ENCODE measurements around the gene PRRC2B. TPM values are rescaled to one million over a fixed set of nuclear protein-coding genes. Genes with fewer than 3 reads are reported as not detected.

The PRRC2B gene
- total and polyA plus RNA-seq, 7 donors: 10.8 to 98.6 (median 65.3) TPM

GRCh38 chr9:131403493-131403773 is 9.5 kb downstream of the PRRC2B start:
- H3K36me3 ChIP-seq: no peaks in the 10 kb centered on the region
- no peaks in the 10 kb centered on the region for H3K27me3 ChIP-seq
- H3K27ac ChIP-seq: peak overlapping the region; percentile 74 to 97 (median 96)
- DNase-seq: no peak
- no peaks in the 10 kb centered on the region for H3K9me3 ChIP-seq
- no peak overlapping the region for H3K4me3 ChIP-seq
- intact Hi-C loops (cut with DNase I): loop anchor here (5.0 kb wide), 1 partner anchor 99 kb away; the partner anchor contains the start of gene POMT1
- WGBS, 2 donors: 85 to 90% methylated on average over 6 of the region's 6 CpGs
- peaks cover 0 to 100% (median 99%) of the 10 kb centered on the region in 4 donors for H3K4me1 ChIP-seq
- TF ChIP-seq POLR2A (IDR thresholded peaks at IDR 0.05): no peak
- TF ChIP-seq POLR2AphosphoS5 (IDR thresholded peaks at IDR 0.05): no peak
- TF ChIP-seq EP300 (IDR thresholded peaks at IDR 0.05): no peak

- no peak for TF ChIP-seq EP300 (IDR thresholded peaks at IDR 0.05)
- TF ChIP-seq POLR2A (IDR thresholded peaks at IDR 0.05): no peak
- TF ChIP-seq CTCF (IDR thresholded peaks at IDR 0.05): no peak
- no peak for TF ChIP-seq POLR2AphosphoS5 (IDR thresholded peaks at IDR 0.05)
Measured at GRCh38 chr9:131404581-131404980, 10.7 kb downstream of the PRRC2B start.

GRCh38 chr9:131404987-131405386 is 11.1 kb downstream of the PRRC2B start:
- intact Hi-C loops (cut with DNase I): loop anchor here (5.0 kb wide), 2 partner anchors 53 to 97 kb away; partner anchors contain the start of gene POMT1

More at GRCh38 chr9:131404581-131404980, 10.7 kb downstream of the PRRC2B start:
- H3K27ac ChIP-seq: peak overlapping the region; percentile 74 to 97 (median 96)
- no peak for DNase-seq
- intact Hi-C loops (cut with DNase I): loop anchor here (5.0 kb wide), 1 partner anchor 98 kb away; the partner anchor contains the start of gene POMT1
- no peak overlapping the region for H3K4me3 ChIP-seq
- 52 to 66% methylated on average over 5 of the region's 5 CpGs for WGBS, 2 donors
- H3K9me3 ChIP-seq: no peaks in the 10 kb centered on the region
- no peaks in the 10 kb centered on the region for H3K36me3 ChIP-seq
- peaks cover 0 to 100% (median 100%) of the 10 kb centered on the region in 4 donors for H3K4me1 ChIP-seq
- no peaks in the 10 kb centered on the region for H3K27me3 ChIP-seq

GRCh38 chr9:131405428-131405827 is 11.5 kb downstream of the PRRC2B start:
- TF ChIP-seq CTCF (IDR thresholded peaks at IDR 0.05) (no peak), EP300 (IDR thresholded peaks at IDR 0.05) (no peak), POLR2A (IDR thresholded peaks at IDR 0.05) (no peak), POLR2AphosphoS5 (IDR thresholded peaks at IDR 0.05) (no peak)
- Histone ChIP-seq H3K4me3 (peak overlapping the region in 1 of 4 donors; percentile 26), H3K9me3 (no peaks in the 10 kb centered on the region), H3K4me1 (peaks cover 0 to 100% (median 100%) of the 10 kb centered on the region in 4 donors), H3K27me3 (no peaks in the 10 kb centered on the region), H3K27ac (peak overlapping the region; percentile 74 to 97 (median 96)), H3K36me3 (no peaks in the 10 kb centered on the region)
- intact Hi-C loops (cut with DNase I): loop anchor here (5.0 kb wide), 1 partner anchor 53 kb away; no protein-coding TSS in a partner anchor
- 64 to 76% methylated on average over 6 of the region's 6 CpGs for WGBS, 2 donors
- no peak for DNase-seq

More at GRCh38 chr9:131404987-131405386, 11.1 kb downstream of the PRRC2B start:
- Histone ChIP-seq H3K4me3 (no peak overlapping the region), H3K27ac (peak overlapping the region; percentile 74 to 97 (median 96)), H3K4me1 (peaks cover 0 to 100% (median 100%) of the 10 kb centered on the region in 4 donors), H3K36me3 (no peaks in the 10 kb centered on the region), H3K9me3 (no peaks in the 10 kb centered on the region), H3K27me3 (no peaks in the 10 kb centered on the region)
- no peak for TF ChIP-seq POLR2AphosphoS5 (IDR thresholded peaks at IDR 0.05)
- TF ChIP-seq EP300 (IDR thresholded peaks at IDR 0.05): no peak
- TF ChIP-seq POLR2A (IDR thresholded peaks at IDR 0.05): no peak
- 74 to 89% methylated on average over 7 of the region's 7 CpGs for WGBS, 2 donors
- no peak for DNase-seq

- WGBS, 2 donors: 29 to 43% methylated on average over 9 of the region's 9 CpGs
- peak overlapping the region in 3 of 4 donors; percentile 3 to 26 (median 16) for H3K4me3 ChIP-seq
- DNase-seq: no peak
- TF ChIP-seq EP300 (IDR thresholded peaks at IDR 0.05): no peak
- TF ChIP-seq POLR2A (IDR thresholded peaks at IDR 0.05): no peak
- no peak for TF ChIP-seq POLR2AphosphoS5 (IDR thresholded peaks at IDR 0.05)
- TF ChIP-seq CTCF (IDR thresholded peaks at IDR 0.05): no peak
- peaks cover 0 to 100% (median 100%) of the 10 kb centered on the region in 4 donors for H3K4me1 ChIP-seq
- no peaks in the 10 kb centered on the region for H3K9me3 ChIP-seq
- no peaks in the 10 kb centered on the region for H3K36me3 ChIP-seq
- no peaks in the 10 kb centered on the region for H3K27me3 ChIP-seq
- intact Hi-C loops (cut with DNase I): loop anchor here (5.0 kb wide), 1 partner anchor 54 kb away; no protein-coding TSS in a partner anchor
- peak overlapping the region; percentile 74 to 97 (median 96) for H3K27ac ChIP-seq
Measured at GRCh38 chr9:131405858-131406537, 12.1 kb downstream of the PRRC2B start.
